Calu3 (cell line): ENCODE results near the gene WNT4. TPM values are rescaled to one million over a fixed set of nuclear protein-coding genes. Genes with fewer than 3 reads are reported as not detected.

ENCODE experiments used
- BruUV-seq: library from RNA; stranded (reverse); fragments of 400-500 nt; replicated peaks from 2 replicates; lab custom pipeline; 2021; lab: Mats Ljungman, UMichigan
- CTCF ChIA-PET: fragments of 300-600 bp; sonication (Branson Sonifier 250); formaldehyde crosslinking; loops from one replicate; lab custom pipeline; 2022; ENCODE audit warnings: antibody characterized with exemption; lab: Charles Lee
- DNase-seq: peaks from one replicate; pipeline ENCODE4 v3.0.0; 2022
- H3K27ac Mint-ChIP-seq: one replicate; pipeline ENCODE4 v1.8.0; 2022; ENCODE audit warnings: mixed read lengths; ENCODE audit not compliant: unreplicated experiment
- H3K27me3 Mint-ChIP-seq: one replicate; pipeline ENCODE4 v1.8.0; 2022; ENCODE audit warnings: mixed read lengths; ENCODE audit not compliant: unreplicated experiment
- H3K36me3 Mint-ChIP-seq: one replicate; pipeline ENCODE4 v1.8.0; 2022; ENCODE audit warnings: mild to moderate bottlenecking, moderate library complexity, mixed read lengths; ENCODE audit not compliant: insufficient read depth, unreplicated experiment
- H3K4me1 Mint-ChIP-seq: one replicate; pipeline ENCODE4 v1.8.0; 2022; ENCODE audit warnings: mild to moderate bottlenecking, low read depth, mixed read lengths; ENCODE audit not compliant: unreplicated experiment
- H3K4me3 Mint-ChIP-seq: one replicate; pipeline ENCODE4 v1.8.0; 2022; ENCODE audit warnings: mild to moderate bottlenecking, low read depth, moderate library complexity, mixed read lengths; ENCODE audit not compliant: unreplicated experiment
- H3K9me3 Mint-ChIP-seq: one replicate; pipeline ENCODE4 v1.8.0; 2022; ENCODE audit warnings: low read depth, mixed read lengths; ENCODE audit not compliant: unreplicated experiment
- CTCF ChIP-seq: fragments of 200-600 bp; IDR thresholded peaks from one replicate; pipeline ENCODE4 v1.8.0; 2022; ENCODE audit warnings: antibody characterized with exemption; ENCODE audit not compliant: unreplicated experiment
- intact Hi-C: fragments of 100-400 bp; cut with micrococcal nuclease; formaldehyde crosslinking; loops from one replicate; pipeline ENCODE4 v1.10.0; 2022; ENCODE audit not compliant: unreplicated experiment
- total RNA-seq: library from RNA; stranded (reverse); gene quantifications from 2 replicates; pipeline ENCODE4 v1.2.3, GENCODE V29; 2022

The WNT4 gene
- total RNA-seq, 1 experiment from 2014 or later, result 1.9 TPM

GRCh38 chr1:22112554-22112953 lies 30.3 kb downstream of the WNT4 start:
- no peak for DNase-seq
- H3K36me3 Mint-ChIP-seq, result peaks cover 53% of the 10 kb centered on the region
- H3K4me3 Mint-ChIP-seq, result no peak overlapping the region
- no TSS peak for BruUV-seq
- TF ChIP-seq CTCF, result no peak
- no peaks in the 10 kb centered on the region for H3K27me3 Mint-ChIP-seq
- CTCF ChIA-PET, result no interaction called here
- intact Hi-C loops, result no loop called here
- H3K27ac Mint-ChIP-seq, result no peak overlapping the region
- peaks cover 21% of the 10 kb centered on the region for H3K4me1 Mint-ChIP-seq
- no peaks in the 10 kb centered on the region for H3K9me3 Mint-ChIP-seq

GRCh38 chr1:22111620-22112019 lies 31.3 kb downstream of the WNT4 start:
- intact Hi-C loops, result no loop called here
- peaks cover 20% of the 10 kb centered on the region for H3K4me1 Mint-ChIP-seq
- no peaks in the 10 kb centered on the region for H3K9me3 Mint-ChIP-seq
- H3K27ac Mint-ChIP-seq, result no peak overlapping the region
- peaks cover 53% of the 10 kb centered on the region for H3K36me3 Mint-ChIP-seq
- H3K27me3 Mint-ChIP-seq, result no peaks in the 10 kb centered on the region
- no TSS peak for BruUV-seq
- no peak for DNase-seq
- TF ChIP-seq CTCF, result no peak
- no peak overlapping the region for H3K4me3 Mint-ChIP-seq
- CTCF ChIA-PET, result no interaction called here

- TF ChIP-seq CTCF, result no peak
- Mint-ChIP-seq H3K27ac (no peak overlapping the region), H3K9me3 (no peaks in the 10 kb centered on the region), H3K36me3 (peaks cover 53% of the 10 kb centered on the region), H3K4me1 (peaks cover 15% of the 10 kb centered on the region), H3K27me3 (no peaks in the 10 kb centered on the region), H3K4me3 (no peak overlapping the region)
- CTCF ChIA-PET, result no interaction called here
- DNase-seq, result no peak
- BruUV-seq, result no TSS peak
- intact Hi-C loops, result no loop called here
These were observed 31.8 kb downstream of the WNT4 start for GRCh38 chr1:22111115-22111514.

DNA sequence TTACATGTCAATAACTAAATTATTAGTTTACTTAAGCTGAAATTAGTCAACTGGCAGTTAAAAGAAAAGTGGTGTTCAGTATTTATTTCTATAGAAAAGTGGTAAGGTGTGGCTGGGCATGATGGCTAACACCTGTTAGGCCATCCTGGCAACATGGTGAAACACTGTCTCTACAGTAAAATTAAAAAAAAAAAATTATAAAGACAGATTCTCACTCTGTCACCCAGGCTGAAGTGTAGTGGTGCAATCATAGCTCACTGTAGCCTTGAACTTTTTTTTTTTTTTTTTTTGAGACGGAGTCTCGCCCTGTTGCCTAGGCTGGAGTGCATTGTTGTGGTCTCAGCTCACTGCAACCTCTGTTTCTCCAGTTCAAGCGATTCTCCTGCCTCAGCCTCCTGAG lies 32.9 kb downstream of the WNT4 start:
- intact Hi-C loops, result no loop called here
- no peak for TF ChIP-seq CTCF
- Mint-ChIP-seq H3K36me3 (peaks cover 51% of the 10 kb centered on the region), H3K4me3 (no peak overlapping the region), H3K4me1 (peaks cover 9% of the 10 kb centered on the region), H3K9me3 (no peaks in the 10 kb centered on the region), H3K27me3 (no peaks in the 10 kb centered on the region), H3K27ac (no peak overlapping the region)
- no peak for DNase-seq
- no TSS peak for BruUV-seq
- CTCF ChIA-PET, result no interaction called here
